H1 (cell line): ENCODE results near the gene SLC1A7. TPM values are rescaled to one million over a fixed set of nuclear protein-coding genes. Genes with fewer than 3 reads are reported as not detected.

ENCODE experiments used
- CTCF ChIA-PET: fragments of 300-600 bp; sonication (Branson Sonifier 250); formaldehyde crosslinking; loops from one replicate; lab custom pipeline; 2021; ENCODE audit not compliant: partially characterized antibody; lab: Charles Lee
- POLR2A ChIA-PET: fragments of 300-600 bp; sonication (Branson Sonifier 250); formaldehyde crosslinking; loops from one replicate; lab custom pipeline; 2021; ENCODE audit warnings: inconsistent platforms; ENCODE audit not compliant: partially characterized antibody; lab: Charles Lee
- DNase-seq, 2 experiments: peaks; one replicate each; pipeline versions ENCODE4 v3.0.0 to v3.0.0-alpha.2; 2010 to 2022; ENCODE audit warnings: low spot score in 2 of 2, low read depth in 1 of 2, mixed read lengths in 1 of 2
- FAIRE-seq: peaks from 2 replicates; lab custom pipeline; 2011; peaks lifted over from hg19 to GRCh38; lab: Jason Lieb, UNC
- H2AFZ ChIP-seq: 2 replicates; pipeline ENCODE4 v1.8.1; 2012; ENCODE audit warnings: low read length, inconsistent platforms
- H2AK5ac ChIP-seq: 2 replicates; pipeline ENCODE4 v1.6.1; 2013; ENCODE audit warnings: low read depth, low read length
- H2BK120ac ChIP-seq: replicated peaks from 2 replicates; pipeline ENCODE3; 2013; ENCODE audit warnings: low read depth, low read length, inconsistent platforms
- H2BK12ac ChIP-seq: 2 replicates; pipeline ENCODE4 v1.6.1; 2013; ENCODE audit warnings: low read depth, low read length
- H2BK15ac ChIP-seq: 2 replicates; pipeline ENCODE4 v1.6.1; 2013; ENCODE audit warnings: low read length
- H2BK20ac ChIP-seq: 2 replicates; pipeline ENCODE4 v1.6.1; 2013; ENCODE audit warnings: low read length
- H2BK5ac ChIP-seq: 2 replicates; pipeline ENCODE4 v1.6.1; 2013; ENCODE audit warnings: low read depth, low read length
- H3K14ac ChIP-seq: 2 replicates; pipeline ENCODE4 v1.6.1; 2013; ENCODE audit warnings: inconsistent platforms; ENCODE audit not compliant: insufficient read length
- H3K18ac ChIP-seq: 2 replicates; pipeline ENCODE4 v1.6.1; 2013; ENCODE audit warnings: low read length; ENCODE audit errors: extremely low read depth
- H3K23ac ChIP-seq: 2 replicates; pipeline ENCODE4 v1.6.1; 2013; ENCODE audit warnings: inconsistent platforms; ENCODE audit not compliant: insufficient read length
- H3K23me2 ChIP-seq: 2 replicates; pipeline ENCODE4 v1.6.1; 2013; ENCODE audit warnings: low read depth, low read length
- H3K27ac ChIP-seq: 2 replicates; pipeline ENCODE4 v1.6.1; 2011; ENCODE audit warnings: low read depth, low read length, inconsistent platforms
- H3K27me3 ChIP-seq, 4 experiments: replicated peaks in 1 of 4; 1 replicate in 1 of 4; 2 replicates in 3 of 4; pipeline versions ENCODE4 v1.6.1 to v1.8.1; 2011 to 2013; ENCODE audit warnings: low read length in 3 of 4, mild to moderate bottlenecking in 3 of 4, inconsistent platforms in 2 of 4, mixed read lengths in 2 of 4, moderate library complexity in 1 of 4; ENCODE audit not compliant: control insufficient read depth in 3 of 4, insufficient read depth in 3 of 4; ENCODE audit errors: extremely low read depth in 1 of 4
- H3K36me3 ChIP-seq, 4 experiments: 2 replicates each; pipeline versions ENCODE4 v1.6.1 to v1.8.1; 2011 to 2013; ENCODE audit warnings: mild to moderate bottlenecking in 4 of 4, low read length in 3 of 4, moderate library complexity in 2 of 4, control low read depth in 1 of 4, inconsistent platforms in 1 of 4; ENCODE audit not compliant: insufficient read depth in 4 of 4, control insufficient read depth in 2 of 4
- H3K4ac ChIP-seq: replicated peaks from 2 replicates; pipeline ENCODE3; 2013; ENCODE audit warnings: low read length, low read depth, mixed read lengths, inconsistent platforms; ENCODE audit not compliant: insufficient read length
- H3K4me1 ChIP-seq, 4 experiments: replicated peaks in 1 of 4; 1 replicate in 1 of 4; 2 replicates in 3 of 4; pipeline versions ENCODE4 v1.6.1 to v1.8.1; 2011 to 2013; ENCODE audit warnings: low read length in 3 of 4, inconsistent platforms in 2 of 4, mixed read lengths in 1 of 4; ENCODE audit not compliant: insufficient read depth in 4 of 4, control insufficient read depth in 3 of 4
- H3K4me2 ChIP-seq, 2 experiments: 2 replicates each; pipeline versions ENCODE4 v1.6.1 to v1.8.1; 2011 to 2013; ENCODE audit warnings: low read depth in 2 of 2, low read length in 2 of 2, control low read depth in 1 of 2, inconsistent platforms in 1 of 2, mild to moderate bottlenecking in 1 of 2; ENCODE audit not compliant: insufficient read depth in 1 of 2
- H3K4me3 ChIP-seq, 4 experiments: fragments of 200-600, 300-600 bp in 1 of 4; sonication (generic), shearing (Covaris generic), sonication (Bioruptor Twin) in 1 of 4; 2 replicates each; pipeline versions ENCODE4 v1.5.1 to v1.8.1; 2011 to 2016; ENCODE audit warnings: low read length in 4 of 4, low read depth in 3 of 4, control low read depth in 2 of 4, inconsistent platforms in 2 of 4, mild to moderate bottlenecking in 2 of 4, mixed read lengths in 1 of 4, moderate library complexity in 1 of 4; ENCODE audit not compliant: insufficient read depth in 2 of 4; ENCODE audit errors: extremely low read depth in 1 of 4
- H3K56ac ChIP-seq: replicated peaks from 2 replicates; pipeline ENCODE3; 2013; ENCODE audit warnings: low read depth, mild to moderate bottlenecking, mixed read lengths, low read length, inconsistent platforms; ENCODE audit not compliant: insufficient read length
- H3K79me1 ChIP-seq: 2 replicates; pipeline ENCODE4 v1.6.1; 2013; ENCODE audit warnings: low read depth, low read length, control low read depth
- H3K79me2 ChIP-seq, 2 experiments: 2 replicates each; pipeline versions ENCODE4 v1.6.1 to v1.8.1; 2012 to 2013; ENCODE audit warnings: low read length in 2 of 2, mild to moderate bottlenecking in 2 of 2, inconsistent platforms in 1 of 2; ENCODE audit not compliant: insufficient read depth in 2 of 2, control insufficient read depth in 1 of 2
- H3K9ac ChIP-seq, 4 experiments: replicated peaks in 1 of 4; 1 replicate in 1 of 4; 2 replicates in 3 of 4; pipeline versions ENCODE4 v1.6.1 to v1.8.1; 2011 to 2013; ENCODE audit warnings: low read depth in 3 of 4, low read length in 3 of 4, control low read depth in 2 of 4, mild to moderate bottlenecking in 2 of 4, moderate library complexity in 2 of 4, inconsistent platforms in 1 of 4; ENCODE audit errors: extremely low read depth in 1 of 4
- H3K9me3 ChIP-seq, 2 experiments: 2 replicates each; pipeline versions ENCODE4 v1.6.1 to v1.8.1; 2012 to 2013; ENCODE audit warnings: mild to moderate bottlenecking in 2 of 2, moderate library complexity in 2 of 2, control low read depth in 1 of 2, inconsistent platforms in 1 of 2, low read depth in 1 of 2, low read length in 1 of 2, mixed read lengths in 1 of 2; ENCODE audit not compliant: insufficient read depth in 2 of 2
- H4K20me1 ChIP-seq, 2 experiments: replicated peaks in 1 of 2; 2 replicates each; pipeline versions ENCODE3 to v1.8.1; 2011 to 2013; ENCODE audit warnings: inconsistent platforms in 2 of 2, low read length in 2 of 2, mild to moderate bottlenecking in 1 of 2; ENCODE audit not compliant: insufficient read depth in 2 of 2, control insufficient read depth in 1 of 2
- H4K5ac ChIP-seq: 2 replicates; pipeline ENCODE4 v1.6.1; 2013; ENCODE audit warnings: low read length, low read depth, mixed read lengths, inconsistent platforms; ENCODE audit not compliant: insufficient read length
- H4K8ac ChIP-seq: 2 replicates; pipeline ENCODE4 v1.8.0; 2013; ENCODE audit warnings: mild to moderate bottlenecking, moderate library complexity, low read length, inconsistent platforms; ENCODE audit not compliant: insufficient read depth; ENCODE audit errors: extremely low read depth
- H4K91ac ChIP-seq: replicated peaks from 2 replicates; pipeline ENCODE3; 2013; ENCODE audit warnings: low read length, mixed read lengths, inconsistent platforms; ENCODE audit not compliant: insufficient read length
- RAD21 ChIP-seq, 2 experiments: IDR thresholded peaks in 1 of 2; conservative IDR thresholded peaks in 1 of 2; 2 replicates each; pipeline ENCODE4 v1.6.1; 2011; ENCODE audit warnings: low read depth in 2 of 2, low read length in 2 of 2, improper control_type of control experiment in 1 of 2, inconsistent platforms in 1 of 2, mild to moderate bottlenecking in 1 of 2, moderate library complexity in 1 of 2
- ZNF274 ChIP-seq: IDR thresholded peaks from 2 replicates; pipeline ENCODE4 v1.7.0; 2012; ENCODE audit warnings: low read length, borderline replicate concordance; ENCODE audit errors: extremely low read depth
- WGBS, 2 experiments: shearing (Covaris generic) in 1 of 2; methylation state at CpG; one replicate each; pipeline versions ENCODE4 v1.1.6 to v1.1.7; 2013 to 2015; ENCODE audit warnings: low lambda C conversion rate in 2 of 2, mixed read lengths in 2 of 2, inconsistent platforms in 1 of 2, low coverage in 1 of 2, missing lambda C conversion rate in 1 of 2; ENCODE audit not compliant: insufficient replicate concordance in 2 of 2, insufficient coverage in 1 of 2, insufficient read length in 1 of 2; ENCODE audit errors: extremely low coverage in 1 of 2, missing lambda C conversion rate in 1 of 2; 5-methylcytosine and 5-hydroxymethylcytosine counted together
- polyA plus RNA-seq, 7 experiments: library from polyadenylated mRNA; depleted of rRNA in 3 of 7; stranded (reverse) in 5 of 7; unstranded in 2 of 7; fragments of >200 nt in 5 of 7; fragments of 200-250 nt in 2 of 7; gene quantifications; 1 replicate in 5 of 7; 2 replicates in 1 of 7; 4 replicates in 1 of 7; pipeline versions ENCODE4 v1.2.1 to v1.2.3, GENCODE V29; 2011 to 2013; ENCODE audit warnings: missing spikeins in 2 of 7, mixed read lengths in 2 of 7
- total RNA-seq: library from RNA; stranded (reverse); fragmentation: NEBNext Ultra II Directional; extraction: Animal tissue kit (Norgen Biotek cat#: 25700); gene quantifications from 2 replicates; pipeline ENCODE4 v1.2.1, GENCODE V29; 2021

The SLC1A7 gene
- total and polyA plus RNA-seq, 2 of the 8 experiments (the other 6 are each of a cell fraction or from before 2014, with no cell fraction given), result not detected

- no peaks in the 10 kb centered on the region; a peak in 2 of 7 replicates for H3K27me3 ChIP-seq
- no peak overlapping the region for H3K4me3 ChIP-seq
- H2AK5ac ChIP-seq, result no peak overlapping the region
- 86% methylated on average over 10 of the region's 10 CpGs; no CpG with 5 or more reads in 1 of the 2 experiments for WGBS, 2 experiments
- no peak overlapping the region for H4K91ac ChIP-seq
- no peaks in the 10 kb centered on the region for H3K9me3 ChIP-seq
- no peak overlapping the region for H2BK20ac ChIP-seq
- H3K4ac ChIP-seq, result no peak overlapping the region
- ChIA-PET CTCF (interaction anchor here (0.5 to 7.6 kb wide), 7 partner anchors 9 to 356 kb away, joined by 3 to 51 read pairs (median 3); no protein-coding TSS in a partner anchor), POLR2A (interaction anchor here (1.0 to 1.2 kb wide), 2 partner anchors 10 to 39 kb away, joined by 3 read pairs; no protein-coding TSS in a partner anchor)
- FAIRE-seq (no peak), DNase-seq (no peak)
- H3K14ac ChIP-seq, result no peak overlapping the region
- peaks cover 2% of the 10 kb centered on the region; the same call in 1 of the 2 replicates for H3K23me2 ChIP-seq
- H4K20me1 ChIP-seq, result no peaks in the 10 kb centered on the region
- H3K18ac ChIP-seq, result no peak overlapping the region
- H3K79me2 ChIP-seq, result no peaks in the 10 kb centered on the region
- TF ChIP-seq ZNF274, result no peak
- peak; percentile 3 to 25; a peak in 1 of 4 replicates for TF ChIP-seq RAD21 (IDR thresholded peaks at IDR 0.05 in 1 of 2, conservative IDR thresholded peaks at IDR 0.05 in 1 of 2; ENCODE audit: low read depth in 2 of 2, low read length in 2 of 2)
- no peak overlapping the region for H3K23ac ChIP-seq
- H3K9ac ChIP-seq, result no peak overlapping the region
- H2BK120ac ChIP-seq, result no peak overlapping the region
- no peak overlapping the region for H2BK5ac ChIP-seq
- no peak overlapping the region for H3K56ac ChIP-seq
- no peak overlapping the region for H4K8ac ChIP-seq
- no peak overlapping the region for H2AFZ ChIP-seq
- H2BK12ac ChIP-seq, result no peak overlapping the region
- no peak overlapping the region for H3K27ac ChIP-seq
- H3K79me1 ChIP-seq, result no peaks in the 10 kb centered on the region
- H4K5ac ChIP-seq, result no peak overlapping the region
- peaks cover 0 to 5% (median 1%) of the 10 kb centered on the region in 4 experiments; a peak in 4 of 7 replicates for H3K4me1 ChIP-seq
- no peak overlapping the region for H3K4me2 ChIP-seq
- no peaks in the 10 kb centered on the region for H3K36me3 ChIP-seq
- H2BK15ac ChIP-seq, result peak overlapping the region; percentile 51; the same call in 1 of the 2 replicates
These were observed 34.2 kb upstream of the SLC1A7 start for GRCh38 chr1:53176452-53177208.
